Retinal pigment epithelial cell (primary cell): ENCODE results near the gene LMF2.

ENCODE experiments used
- DNase-seq: peaks from one replicate; pipeline ENCODE4 v3.0.0-alpha.2; 2010; ENCODE audit warnings: low read depth
- H3K4me3 ChIP-seq: 2 replicates; pipeline ENCODE4 v1.5.1; 2011; ENCODE audit warnings: mild to moderate bottlenecking, low read length, control low read depth, moderate library complexity
- TF ChIP-seq, protein P1 (sequence below): conservative IDR thresholded peaks from 2 replicates; pipeline ENCODE4 v1.5.1; 2011; ENCODE audit warnings: low read depth, low read length, control low read depth, inconsistent platforms

LMF2 gene

GRCh38 chr22:50487290-50488005, 20.1 kb downstream of the LMF2 start:
- TF ChIP-seq, protein P1, sequence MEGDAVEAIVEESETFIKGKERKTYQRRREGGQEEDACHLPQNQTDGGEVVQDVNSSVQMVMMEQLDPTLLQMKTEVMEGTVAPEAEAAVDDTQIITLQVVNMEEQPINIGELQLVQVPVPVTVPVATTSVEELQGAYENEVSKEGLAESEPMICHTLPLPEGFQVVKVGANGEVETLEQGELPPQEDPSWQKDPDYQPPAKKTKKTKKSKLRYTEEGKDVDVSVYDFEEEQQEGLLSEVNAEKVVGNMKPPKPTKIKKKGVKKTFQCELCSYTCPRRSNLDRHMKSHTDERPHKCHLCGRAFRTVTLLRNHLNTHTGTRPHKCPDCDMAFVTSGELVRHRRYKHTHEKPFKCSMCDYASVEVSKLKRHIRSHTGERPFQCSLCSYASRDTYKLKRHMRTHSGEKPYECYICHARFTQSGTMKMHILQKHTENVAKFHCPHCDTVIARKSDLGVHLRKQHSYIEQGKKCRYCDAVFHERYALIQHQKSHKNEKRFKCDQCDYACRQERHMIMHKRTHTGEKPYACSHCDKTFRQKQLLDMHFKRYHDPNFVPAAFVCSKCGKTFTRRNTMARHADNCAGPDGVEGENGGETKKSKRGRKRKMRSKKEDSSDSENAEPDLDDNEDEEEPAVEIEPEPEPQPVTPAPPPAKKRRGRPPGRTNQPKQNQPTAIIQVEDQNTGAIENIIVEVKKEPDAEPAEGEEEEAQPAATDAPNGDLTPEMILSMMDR: no peak
- no peak for DNase-seq
- H3K4me3 ChIP-seq: no peak overlapping the region

DNA sequence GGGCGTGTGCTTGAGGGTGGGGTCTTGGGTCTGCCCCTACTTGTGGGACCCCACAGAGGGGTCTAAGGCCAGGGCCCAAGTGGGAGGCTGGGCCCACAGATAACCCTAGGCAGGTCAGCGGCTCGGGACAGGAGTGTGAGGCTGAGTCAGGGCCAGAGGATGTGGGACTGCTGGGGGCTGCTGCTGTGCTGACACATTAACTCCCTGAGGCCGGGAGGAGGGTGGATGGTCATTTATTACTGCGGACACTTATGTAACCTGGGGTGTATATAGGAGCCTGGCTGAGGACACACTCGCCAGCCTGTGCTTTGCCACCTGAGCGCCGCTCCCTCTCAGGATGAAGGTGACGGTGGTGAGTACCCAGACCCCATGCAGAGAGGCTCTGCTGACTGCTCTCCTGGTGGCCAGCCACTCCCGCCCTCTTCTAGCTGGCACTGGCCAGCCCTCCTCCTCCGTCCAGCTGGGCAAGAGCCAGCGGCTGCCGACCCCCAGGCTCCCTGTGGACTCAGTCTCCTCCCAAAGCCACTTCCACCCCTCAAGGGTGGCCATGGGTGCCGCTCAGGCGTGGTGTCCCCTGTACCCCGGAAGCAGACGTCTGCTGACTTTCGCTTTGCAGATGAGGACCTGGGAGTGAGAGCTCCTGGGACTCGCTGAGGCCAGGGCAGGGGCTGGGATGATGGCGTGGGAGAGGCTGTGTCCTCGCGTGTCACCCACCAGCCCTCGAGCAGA, 20.8 kb downstream of the LMF2 start, which contains the start of gene MIOX:
MIOX (plus strand) TSS at position 299 of the 729 bp plus-strand sequence; CDS start at position 338, 39 bp downstream.
- TF ChIP-seq, protein P1: no peak
- H3K4me3 ChIP-seq: no peak within 1 kb of the TSS
- no peak for DNase-seq

DNA sequence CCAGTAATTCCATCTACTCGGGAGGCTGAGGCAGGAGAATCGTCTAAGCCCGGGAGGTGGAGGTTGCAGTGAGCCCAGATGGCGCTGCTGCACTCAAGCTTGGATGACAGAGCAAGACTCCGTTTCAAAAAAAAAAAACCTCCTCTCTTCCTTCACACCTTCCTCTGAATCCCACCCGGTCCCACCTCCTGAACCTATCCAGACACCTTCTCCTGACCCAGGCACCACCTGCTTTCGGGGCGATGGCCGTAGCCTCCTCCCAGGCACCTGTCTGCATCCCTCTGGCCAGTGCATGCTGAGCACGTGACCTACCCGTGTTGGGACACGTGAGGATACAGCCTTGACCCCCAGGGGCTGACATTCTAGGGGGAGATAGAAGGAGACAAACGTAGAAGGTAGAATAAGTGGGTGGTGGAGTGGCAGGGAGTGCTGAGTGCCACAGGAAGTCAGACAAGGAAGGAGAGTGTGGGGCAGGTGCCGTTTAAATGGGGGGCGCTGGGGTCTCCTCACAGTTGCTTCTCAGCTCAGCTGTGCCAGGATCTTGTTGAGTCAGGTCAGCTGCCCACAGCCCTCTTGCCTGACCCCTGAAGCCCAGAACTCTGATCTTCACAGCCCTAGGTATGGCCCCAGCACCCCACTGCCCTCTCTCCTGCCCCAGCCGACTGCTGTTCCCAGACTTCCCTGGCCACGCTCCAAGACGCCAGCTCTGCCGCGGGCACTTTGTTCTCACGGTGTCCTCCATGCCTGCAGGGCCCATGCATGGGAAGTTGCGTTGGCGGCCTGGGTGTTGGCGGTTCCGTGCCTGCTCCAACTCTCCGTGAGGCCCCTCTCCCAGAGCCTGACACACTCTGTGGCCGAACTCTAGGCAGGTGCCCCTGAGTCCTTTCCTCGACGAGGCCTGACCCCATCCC, 22.0 kb downstream of the LMF2 start:
- DNase-seq: no peak
- H3K4me3 ChIP-seq: no peak overlapping the region
- TF ChIP-seq, protein P1: no peak

- no peak for DNase-seq
- TF ChIP-seq, protein P1: no peak
- H3K4me3 ChIP-seq: no peak overlapping the region
Measured at GRCh38 chr22:50483977-50484853, 23.3 kb downstream of the LMF2 start.

DNA sequence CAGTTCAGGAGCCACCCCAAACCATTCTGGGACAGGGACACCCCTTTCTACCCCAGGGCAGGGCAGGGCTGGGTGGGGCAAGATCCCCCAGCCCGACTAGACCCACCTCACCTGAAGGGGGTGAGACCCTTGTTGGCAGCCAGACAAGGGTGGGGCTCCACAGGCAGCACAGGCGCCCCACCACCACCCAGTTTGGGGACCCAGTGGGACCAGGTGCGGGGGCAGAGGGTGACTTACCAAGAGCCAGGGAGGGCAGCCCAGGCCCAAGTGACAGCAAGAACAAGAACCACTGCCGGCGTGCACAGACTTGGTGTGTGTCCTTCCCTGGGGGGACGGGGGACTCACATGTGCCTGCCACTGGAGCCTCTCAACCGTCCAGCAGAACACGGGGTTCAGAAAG, 23.9 kb downstream of the LMF2 start:
- DNase-seq: no peak
- H3K4me3 ChIP-seq: no peak overlapping the region
- TF ChIP-seq, protein P1: no peak

- TF ChIP-seq, protein P1: no peak
- no peak for DNase-seq
- no peak overlapping the region for H3K4me3 ChIP-seq
Measured at GRCh38 chr22:50483106-50483505, 24.4 kb downstream of the LMF2 start.
